Measurements from ENCODE around the gene TMEM117.
"Not testable (repeated sequence)": the region's sequence is repeated elsewhere in the genome, so short reads cannot be mapped to it uniquely, and the experiment has no call there.

The TMEM117 gene

GRCh38 chr12:44317651-44318126 lies 481.8 kb downstream of the TMEM117 start:
- DNase-seq: peak; percentile 54

- no peak for DNase-seq
Observed at GRCh38 chr12:44331269-44331668, 495.4 kb downstream of the TMEM117 start.

- DNase-seq: no peak
Observed at GRCh38 chr12:44334347-44334746, 498.5 kb downstream of the TMEM117 start.

- no peak for DNase-seq
Observed at GRCh38 chr12:44335030-44335429, 499.1 kb downstream of the TMEM117 start.

GRCh38 chr12:44336577-44336976 lies 500.7 kb downstream of the TMEM117 start:
- DNase-seq: no peak

- DNase-seq: no peak
Observed at GRCh38 chr12:44342371-44342770, 506.5 kb downstream of the TMEM117 start.

- no peak for DNase-seq
Observed at GRCh38 chr12:44347145-44347544, 511.3 kb downstream of the TMEM117 start.

GRCh38 chr12:44357494-44357893 lies 521.6 kb downstream of the TMEM117 start:
- no peak for DNase-seq

GRCh38 chr12:44358636-44359035 lies 522.8 kb downstream of the TMEM117 start:
- DNase-seq: no peak

- DNase-seq: no peak
Observed at GRCh38 chr12:44362947-44363346, 527.1 kb downstream of the TMEM117 start.

GRCh38 chr12:44367136-44367535 lies 531.3 kb downstream of the TMEM117 start:
- no peak for DNase-seq

- DNase-seq: no peak
Observed at GRCh38 chr12:44367916-44368315, 532.0 kb downstream of the TMEM117 start.

- no peak for DNase-seq
Observed at GRCh38 chr12:44369998-44370397, 534.1 kb downstream of the TMEM117 start.

GRCh38 chr12:44370982-44371381 lies 535.1 kb downstream of the TMEM117 start:
- DNase-seq: no peak

GRCh38 chr12:44372259-44372658 lies 536.4 kb downstream of the TMEM117 start:
- DNase-seq: no peak

GRCh38 chr12:44375694-44376093 lies 539.8 kb downstream of the TMEM117 start:
- no peak for DNase-seq

- DNase-seq: peak; percentile 93
Observed at GRCh38 chr12:44377443-44378187, 541.7 kb downstream of the TMEM117 start.

GRCh38 chr12:44379113-44379512 lies 543.2 kb downstream of the TMEM117 start:
- not testable (repeated sequence) for DNase-seq

GRCh38 chr12:44379831-44380230 lies 544.0 kb downstream of the TMEM117 start:
- no peak for DNase-seq

GRCh38 chr12:44380861-44381260 lies 545.0 kb downstream of the TMEM117 start:
- no peak for DNase-seq

GRCh38 chr12:44381341-44381740 lies 545.5 kb downstream of the TMEM117 start:
- no peak for DNase-seq

GRCh38 chr12:44384136-44384535 lies 548.3 kb downstream of the TMEM117 start:
- DNase-seq: no peak

- DNase-seq: no peak
Observed at GRCh38 chr12:44385964-44386363, 550.1 kb downstream of the TMEM117 start.

- no peak for DNase-seq
Observed at GRCh38 chr12:44387581-44387980, 551.7 kb downstream of the TMEM117 start.

- no peak for DNase-seq
Observed at GRCh38 chr12:44389038-44389437, 553.2 kb downstream of the TMEM117 start.
